G401 (cell line): ENCODE results near the gene SLC6A14. TPM values are rescaled to one million over a fixed set of nuclear protein-coding genes. Genes with fewer than 3 reads are reported as not detected.

Source experiments
- DNase-seq: peaks from one replicate; pipeline ENCODE4 v3.0.0-alpha.2; 2015; ENCODE audit warnings: low spot score
- in situ Hi-C: cut with HindIII; loops from 2 replicates; pipeline ENCODE4 v1.10.0; 2016; ENCODE audit warnings: low sequenced_read_pairs, mixed read lengths
- total RNA-seq: library from RNA; depleted of rRNA; stranded (reverse); fragments of >200 nt; shearing (Covaris generic); gene quantifications from 2 replicates; pipeline ENCODE4 v1.2.3, GENCODE V29; 2014; rRNA removed

The SLC6A14 gene, protein sequence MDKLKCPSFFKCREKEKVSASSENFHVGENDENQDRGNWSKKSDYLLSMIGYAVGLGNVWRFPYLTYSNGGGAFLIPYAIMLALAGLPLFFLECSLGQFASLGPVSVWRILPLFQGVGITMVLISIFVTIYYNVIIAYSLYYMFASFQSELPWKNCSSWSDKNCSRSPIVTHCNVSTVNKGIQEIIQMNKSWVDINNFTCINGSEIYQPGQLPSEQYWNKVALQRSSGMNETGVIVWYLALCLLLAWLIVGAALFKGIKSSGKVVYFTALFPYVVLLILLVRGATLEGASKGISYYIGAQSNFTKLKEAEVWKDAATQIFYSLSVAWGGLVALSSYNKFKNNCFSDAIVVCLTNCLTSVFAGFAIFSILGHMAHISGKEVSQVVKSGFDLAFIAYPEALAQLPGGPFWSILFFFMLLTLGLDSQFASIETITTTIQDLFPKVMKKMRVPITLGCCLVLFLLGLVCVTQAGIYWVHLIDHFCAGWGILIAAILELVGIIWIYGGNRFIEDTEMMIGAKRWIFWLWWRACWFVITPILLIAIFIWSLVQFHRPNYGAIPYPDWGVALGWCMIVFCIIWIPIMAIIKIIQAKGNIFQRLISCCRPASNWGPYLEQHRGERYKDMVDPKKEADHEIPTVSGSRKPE
- not detected in 2 replicates for total RNA-seq

DNA sequence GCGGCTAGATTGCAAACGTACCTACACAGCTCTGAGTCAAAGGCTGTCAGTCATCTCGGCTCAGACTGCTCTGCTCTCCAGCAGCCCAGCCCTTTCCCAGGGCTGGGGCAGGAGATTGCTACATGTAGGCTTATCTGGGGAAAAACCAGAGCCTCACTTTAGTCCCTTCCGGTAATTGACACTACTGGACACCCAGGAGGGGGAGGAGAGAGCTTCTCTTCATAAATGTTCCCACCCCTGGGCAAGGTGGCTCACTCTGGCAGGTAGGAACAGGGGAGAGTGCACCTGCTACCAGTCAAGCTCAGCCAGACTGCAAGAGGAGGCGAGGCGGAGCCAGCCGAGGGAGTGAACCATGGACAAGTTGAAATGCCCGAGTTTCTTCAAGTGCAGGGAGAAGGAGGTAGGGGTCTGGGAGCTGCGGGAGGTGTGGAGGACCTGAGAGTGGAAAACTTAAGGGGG is at the start of gene SLC6A14:
Gene SLC6A14, plus strand, starts transcription at position 249 of the 459 bp plus-strand sequence. Its CDS starts 104 bp downstream, at position 353.
- in situ Hi-C loops: no loop called here
- DNase-seq: no peak

DNA sequence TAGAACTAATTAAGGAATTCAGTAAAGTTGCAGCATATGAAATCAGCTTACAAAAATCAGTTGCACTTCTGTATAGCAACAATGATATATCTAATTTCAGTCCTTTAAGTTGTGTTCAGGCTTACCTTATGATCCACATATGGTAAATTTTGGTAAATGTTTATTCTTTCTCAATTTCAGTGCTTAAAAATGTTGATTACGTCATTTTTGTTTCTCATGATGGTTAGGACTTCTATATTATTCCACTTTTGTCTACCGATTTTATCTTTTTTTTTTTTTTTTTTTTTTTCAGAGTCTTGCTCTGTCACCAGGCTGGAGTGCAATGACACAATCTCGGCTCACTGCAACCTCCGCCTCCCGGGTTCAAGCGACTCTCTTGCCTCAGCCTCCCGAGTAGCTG is 40.7 kb upstream of the SLC6A14 start:
- no peak for DNase-seq
- in situ Hi-C loops: no loop called here

DNA sequence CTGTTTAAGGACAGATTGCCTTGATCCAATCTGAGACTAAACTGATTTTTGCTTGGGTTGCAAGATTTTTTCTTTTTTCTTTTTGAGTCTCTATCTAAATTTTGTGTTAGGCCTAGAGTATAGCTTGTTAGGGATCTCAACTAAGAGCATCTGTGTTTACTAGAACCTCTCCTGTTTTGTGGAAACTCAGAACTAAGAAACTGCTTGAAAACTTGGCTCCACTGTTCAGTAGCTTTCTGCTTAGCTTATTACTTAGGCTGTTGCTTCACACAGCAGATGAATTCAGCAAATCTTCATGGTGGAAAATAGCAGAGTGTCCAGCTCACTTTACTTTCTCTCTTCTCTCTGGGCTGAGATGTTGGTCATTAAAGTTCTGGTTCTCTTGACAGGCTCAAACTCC is 36.7 kb upstream of the SLC6A14 start:
- in situ Hi-C loops: no loop called here
- no peak for DNase-seq

DNA sequence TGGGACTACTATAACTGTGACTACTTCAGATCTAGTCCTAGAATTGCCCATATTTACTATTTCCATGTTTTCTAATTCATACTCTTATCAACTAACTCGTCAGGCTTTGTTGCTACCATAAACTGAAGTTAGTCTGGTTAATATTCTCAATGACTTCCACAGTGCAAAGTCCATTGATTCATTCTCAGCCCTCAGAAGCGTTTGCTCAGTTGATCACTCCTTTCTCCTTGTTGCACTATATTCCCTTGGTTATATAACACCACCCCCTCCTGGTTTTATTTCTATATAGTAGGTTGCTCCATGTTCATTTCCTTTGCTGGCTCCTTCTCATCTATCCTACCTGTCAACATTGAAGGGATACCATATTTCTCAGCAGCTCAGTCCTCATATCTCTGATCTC is 27.2 kb upstream of the SLC6A14 start:
- DNase-seq: no peak
- in situ Hi-C loops: no loop called here

DNA sequence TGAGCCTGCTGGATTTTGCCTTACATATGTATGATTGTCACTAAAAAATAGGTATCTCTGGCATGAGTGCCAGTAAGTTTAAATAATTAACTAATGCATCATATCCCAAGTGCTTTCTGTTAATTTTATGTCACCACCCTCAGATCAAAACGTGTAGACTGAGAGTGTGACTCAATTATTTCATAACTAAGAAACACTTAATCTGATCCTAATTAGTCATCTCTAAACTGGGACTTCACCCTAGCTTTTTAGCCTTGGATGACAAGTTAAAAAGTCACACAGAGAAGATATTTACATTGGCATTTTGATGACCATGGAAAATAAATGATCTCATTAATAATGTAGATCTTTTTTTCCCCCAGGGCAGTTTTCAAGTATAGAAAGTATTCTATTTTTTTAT is 23.1 kb upstream of the SLC6A14 start:
- in situ Hi-C loops: no loop called here
- DNase-seq: no peak

DNA sequence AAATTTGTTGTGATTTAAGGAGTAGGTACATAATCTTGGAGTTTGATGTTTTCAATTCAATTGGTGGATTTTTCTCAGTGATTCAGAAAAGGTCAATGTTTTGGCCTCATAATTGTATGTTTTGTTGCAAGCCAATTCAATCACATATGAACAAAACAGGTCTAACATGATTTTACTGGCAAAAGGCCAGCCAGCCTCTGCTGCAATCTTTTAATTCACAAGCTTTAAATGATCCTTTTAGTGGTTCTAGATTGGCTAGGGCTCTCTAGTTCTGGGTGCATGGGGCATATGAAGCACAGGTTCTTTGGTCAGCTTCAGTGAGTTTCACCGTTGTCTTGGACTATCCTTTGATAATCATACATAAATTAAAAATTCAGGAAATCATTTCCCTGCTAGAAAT is 19.2 kb upstream of the SLC6A14 start:
- in situ Hi-C loops: no loop called here
- peak; percentile 0 for DNase-seq

DNA sequence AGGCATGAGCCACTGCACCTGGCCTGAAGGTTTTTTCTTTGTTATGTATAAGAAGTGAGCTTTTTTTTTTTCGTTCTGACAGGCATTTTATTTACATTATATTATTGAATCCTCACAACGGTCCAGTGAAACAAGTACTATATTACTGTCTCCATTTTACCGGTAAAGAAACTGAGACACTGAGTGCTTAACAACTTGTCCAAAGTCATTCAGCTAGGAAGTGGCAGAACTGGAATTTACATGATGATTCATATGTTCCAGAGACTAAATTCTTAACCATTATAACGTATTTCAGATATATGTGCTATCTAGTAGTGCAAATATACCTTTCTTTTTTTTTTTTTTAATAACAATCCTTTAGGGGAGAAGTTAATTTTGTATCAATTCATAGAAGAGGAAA is 18.4 kb upstream of the SLC6A14 start:
- in situ Hi-C loops: no loop called here

DNA sequence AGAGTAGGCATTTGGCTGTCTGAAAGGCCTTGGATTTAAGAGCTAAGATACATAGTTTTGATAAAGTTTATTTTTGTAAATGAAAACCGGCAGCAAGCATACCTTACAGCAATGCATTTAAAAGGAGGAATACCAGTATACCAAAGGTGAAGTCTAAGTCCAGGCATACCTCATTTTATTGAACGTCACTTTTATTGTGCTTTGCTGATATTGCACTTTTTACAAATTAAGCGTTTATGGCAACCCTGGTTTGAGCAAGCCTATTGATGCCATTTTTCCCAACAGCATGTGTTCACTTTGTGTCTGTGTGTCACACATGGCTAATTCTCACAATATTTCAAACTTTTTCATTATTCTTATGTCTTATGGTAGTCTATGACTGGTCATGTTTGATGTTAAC is 8.4 kb upstream of the SLC6A14 start:
- no peak for DNase-seq
- in situ Hi-C loops: no loop called here

More for the DNA sequence above, 18.4 kb upstream of the SLC6A14 start:
- DNase-seq: no peak

DNA sequence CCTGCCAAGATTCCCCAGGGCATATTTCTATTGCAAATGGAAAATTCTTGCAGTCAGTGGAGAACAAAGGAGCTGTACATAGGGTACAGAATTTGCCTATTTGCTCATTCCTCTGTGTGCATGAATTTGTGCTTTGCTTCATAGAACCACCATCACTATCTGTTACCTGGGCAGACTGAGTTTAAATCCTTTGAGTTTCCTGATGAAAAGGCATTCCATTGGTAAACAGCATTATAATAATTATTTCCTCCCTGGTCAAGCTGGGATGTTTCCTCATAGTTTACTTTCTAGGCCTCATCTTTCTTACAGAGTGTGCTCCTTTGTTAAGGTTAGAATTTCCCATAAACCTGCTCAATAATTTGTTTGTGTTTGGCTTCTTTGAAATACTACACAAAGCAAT is 809 bp upstream of the SLC6A14 start:
- in situ Hi-C loops: no loop called here
- no peak for DNase-seq

DNA sequence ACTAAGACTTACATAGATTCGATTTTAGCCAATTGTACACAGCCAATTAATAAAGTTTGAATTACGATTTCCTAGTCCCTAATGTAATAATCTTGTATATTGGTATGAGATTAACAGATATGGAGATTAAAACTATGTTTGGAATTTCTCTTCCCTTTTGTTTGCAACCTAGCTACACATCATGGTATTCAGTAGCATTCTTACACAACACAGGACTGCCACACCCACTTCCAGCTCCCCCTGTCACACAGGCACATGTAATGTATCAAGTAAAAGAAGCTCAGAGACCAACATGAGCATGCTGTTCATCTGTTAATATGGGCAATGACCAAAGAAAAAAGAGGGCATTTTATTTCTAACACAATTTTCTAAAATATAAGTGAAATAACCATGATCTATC is 12.8 kb downstream of the SLC6A14 start:
- no peak for DNase-seq
- in situ Hi-C loops: no loop called here

DNA sequence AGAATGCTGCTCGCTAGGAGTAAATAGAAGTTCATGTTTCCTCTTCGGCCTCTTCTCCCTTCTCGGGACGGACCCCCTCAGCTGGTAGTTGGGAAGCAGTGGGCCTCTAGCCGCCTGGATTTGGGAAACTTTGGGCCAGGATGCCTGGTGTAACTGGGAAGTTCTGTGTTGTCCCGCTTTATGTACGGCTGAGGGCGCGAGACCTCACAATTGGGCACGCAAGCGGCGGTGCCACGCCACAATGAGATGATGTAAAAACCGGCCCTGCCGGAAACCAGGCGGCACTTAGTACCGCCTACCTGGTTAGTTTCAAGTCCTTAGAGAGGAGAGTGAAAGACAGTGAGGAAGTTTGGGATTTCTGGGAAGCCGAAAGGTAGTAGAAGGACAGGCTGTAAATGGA is 26.4 kb downstream of the SLC6A14 start, which contains the start of gene CT83:
Gene CT83, minus strand, starts transcription at position 155 of the 400 bp plus-strand sequence. Its CDS starts 120 bp downstream, at position 35.
- no peak for DNase-seq
- in situ Hi-C loops: no loop called here

DNA sequence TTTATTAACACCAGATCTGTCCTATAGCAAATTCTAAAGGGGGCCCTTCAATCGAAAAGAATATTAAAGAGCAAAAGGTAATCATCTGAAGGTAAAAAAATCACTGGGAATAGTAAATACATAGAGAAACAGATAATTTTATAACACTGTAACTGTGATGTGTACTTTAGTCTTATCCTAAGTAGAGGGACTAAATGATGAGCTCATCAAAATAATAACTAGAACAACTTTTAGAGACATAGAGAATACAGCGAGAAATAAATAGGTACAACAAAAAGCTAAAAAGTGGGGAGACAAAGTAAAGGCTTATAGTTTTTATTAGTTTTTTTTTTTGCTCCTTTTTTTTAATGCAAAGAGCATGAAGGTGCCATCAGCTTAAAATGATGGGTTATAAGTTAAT is 43.7 kb downstream of the SLC6A14 start:
- in situ Hi-C loops: no loop called here
- no peak for DNase-seq

DNA sequence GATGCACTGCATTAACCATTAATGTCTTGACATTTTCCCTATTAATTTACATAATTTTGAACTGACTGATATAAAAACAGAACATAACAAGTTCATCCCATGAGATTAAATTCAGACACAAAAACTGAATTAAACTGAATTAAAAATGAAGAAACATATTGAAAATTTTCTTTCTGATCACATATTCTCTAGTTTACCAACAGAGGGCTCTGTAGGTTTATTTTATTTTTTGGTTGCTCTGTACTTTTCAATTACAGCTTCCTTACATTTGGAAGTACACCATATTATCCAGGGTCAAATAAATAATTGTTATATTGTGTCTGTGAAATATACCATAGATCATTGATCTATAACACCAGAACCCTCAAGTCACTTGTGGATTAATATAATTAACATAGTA is 53.7 kb downstream of the SLC6A14 start:
- DNase-seq: no peak
- in situ Hi-C loops: no loop called here

DNA sequence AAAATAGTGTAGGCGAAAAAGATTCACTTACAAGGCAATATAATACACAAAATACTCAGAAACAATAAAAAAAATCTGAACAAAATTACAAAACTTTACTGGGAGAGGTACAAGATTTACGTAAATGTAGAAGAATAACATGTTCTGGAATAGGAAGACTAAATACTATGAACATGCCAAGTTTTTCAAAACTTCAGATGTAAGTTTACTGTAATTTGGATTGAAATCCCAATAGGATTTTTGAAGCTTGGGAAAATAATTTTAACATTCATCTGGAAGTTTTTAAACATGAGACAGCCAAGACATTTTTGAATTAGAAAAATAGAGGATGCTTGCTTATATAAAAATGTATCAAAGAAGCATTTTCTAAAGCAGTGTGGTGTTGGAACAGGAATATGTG is 56.9 kb downstream of the SLC6A14 start:
- in situ Hi-C loops: no loop called here
- no peak for DNase-seq

DNA sequence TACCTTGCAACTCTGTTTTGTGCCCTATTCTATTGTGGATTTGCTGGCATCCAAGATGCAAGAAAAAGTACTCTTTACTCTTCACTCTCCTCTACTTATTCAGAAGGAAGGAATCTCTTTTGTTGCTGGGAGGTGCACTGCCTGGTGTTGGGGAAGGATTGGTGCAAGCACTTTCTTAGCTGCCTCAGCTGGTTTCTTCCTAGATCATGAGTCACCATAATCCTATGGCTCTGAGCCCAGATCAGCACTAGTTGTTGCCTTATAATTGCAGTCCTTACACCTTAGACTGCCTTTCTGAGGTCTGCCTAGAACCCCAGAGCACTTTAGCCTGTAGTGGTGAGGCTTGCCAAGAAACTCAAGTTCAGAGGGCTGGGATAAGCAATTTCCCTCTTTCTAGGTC is 63.4 kb downstream of the SLC6A14 start:
- DNase-seq: no peak
- in situ Hi-C loops: no loop called here

Other genes with a start within 250 kb of the SLC6A14 start
- not detected in 2 replicates for gene CT83, start 26.4 kb downstream of the SLC6A14 start, total RNA-seq